Bronchial smooth muscle cell (primary cell): Measurements from ENCODE around the gene S100A4. TPM values are rescaled to one million over a fixed set of nuclear protein-coding genes. Genes with fewer than 3 reads are reported as not detected.

Experiments used
- total RNA-seq: library from RNA; depleted of rRNA; stranded (reverse); fragments of >200 nt; gene quantifications from 2 replicates; pipeline ENCODE4 v1.2.1, GENCODE V29; 2014

S100A4 gene
- total RNA-seq: 471 and 540 TPM in 2 replicates

GRCh38 chr1:153545067-153546055 is at the start of gene S100A4:
Gene S100A4 (minus strand): TSS chr1:153545806. CDS start chr1:153544794, 1,012 bp downstream.

DNA sequence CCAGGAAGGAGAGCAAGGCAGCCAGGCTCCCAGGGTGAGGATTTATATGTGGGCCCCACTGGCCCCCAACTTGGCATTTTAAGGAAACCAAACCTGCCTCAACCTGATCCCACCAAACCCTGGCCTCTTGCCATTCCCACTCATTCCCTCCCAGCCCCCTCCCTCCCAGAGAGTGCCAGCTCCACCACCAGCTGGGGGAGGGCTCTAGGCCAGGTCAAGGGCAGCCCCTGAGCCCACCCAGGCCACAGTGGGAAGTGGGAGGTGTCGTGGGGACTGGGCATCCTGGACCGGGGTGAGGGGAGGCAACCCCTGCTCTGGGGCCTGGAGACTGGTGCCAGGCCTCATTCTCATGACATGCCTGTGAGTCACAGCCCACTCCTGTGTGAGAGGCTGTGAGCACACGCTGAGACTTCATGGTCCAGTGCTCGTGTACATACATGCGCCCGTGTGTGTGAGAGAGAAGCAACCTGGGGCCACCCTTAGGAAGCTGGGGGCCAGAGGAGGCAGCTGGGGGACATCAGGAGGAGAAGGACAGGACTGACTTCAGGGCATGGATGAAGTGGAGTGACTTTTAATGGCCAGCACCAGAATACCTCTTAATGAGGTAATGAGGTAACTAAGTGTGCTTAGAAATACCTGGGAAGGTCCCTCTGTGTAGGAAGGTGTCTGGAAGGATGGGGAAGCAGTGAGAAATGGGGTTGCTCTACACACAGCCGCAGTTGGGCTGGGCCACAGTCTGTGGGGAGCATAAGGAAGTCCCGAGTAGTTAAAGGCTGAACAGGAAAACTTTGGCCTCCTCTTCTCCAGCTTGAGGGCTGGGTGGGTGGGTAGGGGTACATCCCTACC is 20.1 kb upstream of the S100A4 start, which contains the start of gene S100A2:
Gene S100A2 (minus strand): TSS at position 316 of the 846 bp plus-strand sequence. CDS start 1,967 bp downstream, outside the sequence.

DNA sequence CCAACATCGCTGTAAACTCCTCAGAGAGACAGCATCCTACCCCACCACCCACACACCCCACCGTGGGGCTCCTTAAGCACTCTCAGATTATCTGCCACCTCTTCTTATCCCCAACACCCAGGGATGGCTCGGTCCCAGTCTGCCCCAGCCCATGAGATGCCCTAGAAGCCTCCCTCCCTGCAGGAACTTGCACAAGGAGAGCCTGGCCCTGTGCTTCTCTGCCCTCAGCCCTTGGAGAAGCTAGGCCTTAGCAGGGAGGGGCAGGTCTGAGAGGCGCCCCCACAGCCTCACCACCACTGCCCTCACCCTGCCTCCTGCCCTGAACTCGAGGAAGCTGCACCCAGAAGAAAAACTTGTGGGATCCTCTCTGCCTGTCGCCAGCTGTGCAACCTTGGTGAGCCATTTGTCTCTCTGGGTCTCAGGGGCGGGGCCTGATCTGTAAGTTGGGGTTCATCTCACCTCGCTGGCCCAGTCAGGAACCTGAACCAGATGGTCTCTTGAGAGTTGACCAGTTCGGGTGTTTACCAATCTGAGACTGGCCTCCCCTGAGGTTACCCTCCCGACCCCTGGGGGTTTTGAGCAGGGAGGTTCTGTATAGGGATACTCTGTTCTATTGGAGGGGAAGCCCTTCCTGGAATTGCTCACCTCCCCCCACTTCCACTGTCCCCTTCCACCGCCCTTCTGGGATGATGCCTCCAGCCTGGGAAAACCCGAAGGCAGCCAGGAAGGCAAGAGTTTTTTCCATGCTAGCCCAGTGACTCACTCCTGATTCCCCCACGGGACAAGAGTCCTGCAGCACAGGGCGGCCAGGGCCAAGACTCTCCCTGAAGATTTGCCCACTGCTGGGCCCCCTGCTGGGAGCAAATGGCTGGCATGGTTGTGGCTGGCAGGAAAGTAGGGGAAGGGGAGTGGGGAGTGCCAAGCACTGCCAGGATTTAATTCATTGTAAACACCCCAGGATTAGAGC is 3.4 kb upstream of the S100A4 start, which contains the start of gene S100A3:
Gene S100A3 (minus strand): TSS at position 537 of the 967 bp plus-strand sequence. CDS start 773 bp downstream, outside the sequence.

GRCh38 chr1:153540394-153541361 is 4.9 kb downstream of the S100A4 start, which contains the start of gene S100A5:
Gene S100A5 (minus strand): TSS chr1:153540934. CDS start chr1:153540191, 743 bp downstream.

GRCh38 chr1:153535242-153536011 is 10.2 kb downstream of the S100A4 start, which contains the start of gene S100A6:
Gene S100A6 (minus strand): TSS chr1:153535991. CDS start chr1:153535339, 652 bp downstream.

Other genes with a start within 250 kb of the S100A4 start
- not detected in 2 replicates for gene PGLYRP3, start 232.9 kb downstream of the S100A4 start, total RNA-seq
- not detected in 2 replicates for gene PGLYRP4, start 197.0 kb downstream of the S100A4 start, total RNA-seq
- 1.1 and 2.5 TPM in 2 replicates for gene S100A9, start 188.0 kb downstream of the S100A4 start, total RNA-seq
- not detected in 2 replicates for gene S100A12, start 170.2 kb downstream of the S100A4 start, total RNA-seq
- gene S100A8, start 154.7 kb downstream of the S100A4 start, total RNA-seq: 0.32 TPM in 1 of 2 replicates, not detected in the other
- gene S100A7A, start 129.3 kb downstream of the S100A4 start, total RNA-seq: not detected in 2 replicates
- gene S100A7, start 85.2 kb downstream of the S100A4 start, total RNA-seq: not detected in 2 replicates
- 4,155 and 5,808 TPM in 2 replicates for gene S100A6, start 9.8 kb downstream of the S100A4 start, total RNA-seq
- 0.77 TPM in 1 of 2 replicates, not detected in the other for gene S100A5, start 4.9 kb downstream of the S100A4 start, total RNA-seq
- 4.3 and 9.6 TPM in 2 replicates for gene S100A3, start 3.5 kb upstream of the S100A4 start, total RNA-seq
- 3.6 and 3.8 TPM in 2 replicates for gene S100A2, start 20.0 kb upstream of the S100A4 start, total RNA-seq
- gene S100A16, start 67.3 kb upstream of the S100A4 start, total RNA-seq: 140 and 155 TPM in 2 replicates
- 0.47 and 2.1 TPM in 2 replicates for gene S100A14, start 70.5 kb upstream of the S100A4 start, total RNA-seq
- 275 and 496 TPM in 2 replicates for gene S100A13, start 81.7 kb upstream of the S100A4 start, total RNA-seq
- gene S100A1, start 82.6 kb upstream of the S100A4 start, total RNA-seq: 0.63 TPM in 1 of 2 replicates, not detected in the other
- 20.6 and 25.7 TPM in 2 replicates for gene CHTOP, start 88.3 kb upstream of the S100A4 start, total RNA-seq
- gene SNAPIN, start 112.9 kb upstream of the S100A4 start, total RNA-seq: 42.7 and 50.9 TPM in 2 replicates
- gene ILF2, start 125.2 kb upstream of the S100A4 start, total RNA-seq: 140 and 148 TPM in 2 replicates
- 1.9 and 9.4 TPM in 2 replicates for gene NPR1, start 132.9 kb upstream of the S100A4 start, total RNA-seq
- gene INTS3, start 182.2 kb upstream of the S100A4 start, total RNA-seq: 28.5 and 32.1 TPM in 2 replicates
- 27.6 and 50.1 TPM in 2 replicates for gene SLC27A3, start 229.6 kb upstream of the S100A4 start, total RNA-seq